H1 (cell line): Measurements from ENCODE around the gene HEXIM1. TPM values are rescaled to one million over a fixed set of nuclear protein-coding genes. Genes with fewer than 3 reads are reported as not detected.

Source experiments
- CTCF ChIA-PET: fragments of 300-600 bp; sonication (Branson Sonifier 250); formaldehyde crosslinking; loops from one replicate; lab custom pipeline; 2021; ENCODE audit not compliant: partially characterized antibody; lab: Charles Lee
- POLR2A ChIA-PET: fragments of 300-600 bp; sonication (Branson Sonifier 250); formaldehyde crosslinking; loops from one replicate; lab custom pipeline; 2021; ENCODE audit warnings: inconsistent platforms; ENCODE audit not compliant: partially characterized antibody; lab: Charles Lee
- DNase-seq, 2 experiments: peaks; one replicate each; pipeline versions ENCODE4 v3.0.0 to v3.0.0-alpha.2; 2010 to 2022; ENCODE audit warnings: low spot score in 2 of 2, low read depth in 1 of 2, mixed read lengths in 1 of 2
- FAIRE-seq: peaks from 2 replicates; lab custom pipeline; 2011; peaks lifted over from hg19 to GRCh38; lab: Jason Lieb, UNC
- H2AFZ ChIP-seq: 2 replicates; pipeline ENCODE4 v1.8.1; 2012; ENCODE audit warnings: low read length, inconsistent platforms
- H2AK5ac ChIP-seq: 2 replicates; pipeline ENCODE4 v1.6.1; 2013; ENCODE audit warnings: low read depth, low read length
- H2BK120ac ChIP-seq: replicated peaks from 2 replicates; pipeline ENCODE3; 2013; ENCODE audit warnings: low read depth, low read length, inconsistent platforms
- H2BK12ac ChIP-seq: 2 replicates; pipeline ENCODE4 v1.6.1; 2013; ENCODE audit warnings: low read depth, low read length
- H2BK15ac ChIP-seq: 2 replicates; pipeline ENCODE4 v1.6.1; 2013; ENCODE audit warnings: low read length
- H2BK20ac ChIP-seq: 2 replicates; pipeline ENCODE4 v1.6.1; 2013; ENCODE audit warnings: low read length
- H2BK5ac ChIP-seq: 2 replicates; pipeline ENCODE4 v1.6.1; 2013; ENCODE audit warnings: low read depth, low read length
- H3K14ac ChIP-seq: 2 replicates; pipeline ENCODE4 v1.6.1; 2013; ENCODE audit warnings: inconsistent platforms; ENCODE audit not compliant: insufficient read length
- H3K18ac ChIP-seq: 2 replicates; pipeline ENCODE4 v1.6.1; 2013; ENCODE audit warnings: low read length; ENCODE audit errors: extremely low read depth
- H3K23ac ChIP-seq: 2 replicates; pipeline ENCODE4 v1.6.1; 2013; ENCODE audit warnings: inconsistent platforms; ENCODE audit not compliant: insufficient read length
- H3K23me2 ChIP-seq: 2 replicates; pipeline ENCODE4 v1.6.1; 2013; ENCODE audit warnings: low read depth, low read length
- H3K27ac ChIP-seq: 2 replicates; pipeline ENCODE4 v1.6.1; 2011; ENCODE audit warnings: low read depth, low read length, inconsistent platforms
- H3K27me3 ChIP-seq, 4 experiments: replicated peaks in 1 of 4; 1 replicate in 1 of 4; 2 replicates in 3 of 4; pipeline versions ENCODE4 v1.6.1 to v1.8.1; 2011 to 2013; ENCODE audit warnings: low read length in 3 of 4, mild to moderate bottlenecking in 3 of 4, inconsistent platforms in 2 of 4, mixed read lengths in 2 of 4, moderate library complexity in 1 of 4; ENCODE audit not compliant: control insufficient read depth in 3 of 4, insufficient read depth in 3 of 4; ENCODE audit errors: extremely low read depth in 1 of 4
- H3K36me3 ChIP-seq, 4 experiments: 2 replicates each; pipeline versions ENCODE4 v1.6.1 to v1.8.1; 2011 to 2013; ENCODE audit warnings: mild to moderate bottlenecking in 4 of 4, low read length in 3 of 4, moderate library complexity in 2 of 4, control low read depth in 1 of 4, inconsistent platforms in 1 of 4; ENCODE audit not compliant: insufficient read depth in 4 of 4, control insufficient read depth in 2 of 4
- H3K4ac ChIP-seq: replicated peaks from 2 replicates; pipeline ENCODE3; 2013; ENCODE audit warnings: low read length, low read depth, mixed read lengths, inconsistent platforms; ENCODE audit not compliant: insufficient read length
- H3K4me1 ChIP-seq, 4 experiments: replicated peaks in 1 of 4; 1 replicate in 1 of 4; 2 replicates in 3 of 4; pipeline versions ENCODE4 v1.6.1 to v1.8.1; 2011 to 2013; ENCODE audit warnings: low read length in 3 of 4, inconsistent platforms in 2 of 4, mixed read lengths in 1 of 4; ENCODE audit not compliant: insufficient read depth in 4 of 4, control insufficient read depth in 3 of 4
- H3K4me2 ChIP-seq, 2 experiments: 2 replicates each; pipeline versions ENCODE4 v1.6.1 to v1.8.1; 2011 to 2013; ENCODE audit warnings: low read depth in 2 of 2, low read length in 2 of 2, control low read depth in 1 of 2, inconsistent platforms in 1 of 2, mild to moderate bottlenecking in 1 of 2; ENCODE audit not compliant: insufficient read depth in 1 of 2
- H3K4me3 ChIP-seq, 4 experiments: fragments of 200-600, 300-600 bp in 1 of 4; sonication (generic), shearing (Covaris generic), sonication (Bioruptor Twin) in 1 of 4; 2 replicates each; pipeline versions ENCODE4 v1.5.1 to v1.8.1; 2011 to 2016; ENCODE audit warnings: low read length in 4 of 4, low read depth in 3 of 4, control low read depth in 2 of 4, inconsistent platforms in 2 of 4, mild to moderate bottlenecking in 2 of 4, mixed read lengths in 1 of 4, moderate library complexity in 1 of 4; ENCODE audit not compliant: insufficient read depth in 2 of 4; ENCODE audit errors: extremely low read depth in 1 of 4
- H3K56ac ChIP-seq: replicated peaks from 2 replicates; pipeline ENCODE3; 2013; ENCODE audit warnings: low read depth, mild to moderate bottlenecking, mixed read lengths, low read length, inconsistent platforms; ENCODE audit not compliant: insufficient read length
- H3K79me1 ChIP-seq: 2 replicates; pipeline ENCODE4 v1.6.1; 2013; ENCODE audit warnings: low read depth, low read length, control low read depth
- H3K79me2 ChIP-seq, 2 experiments: 2 replicates each; pipeline versions ENCODE4 v1.6.1 to v1.8.1; 2012 to 2013; ENCODE audit warnings: low read length in 2 of 2, mild to moderate bottlenecking in 2 of 2, inconsistent platforms in 1 of 2; ENCODE audit not compliant: insufficient read depth in 2 of 2, control insufficient read depth in 1 of 2
- H3K9ac ChIP-seq, 4 experiments: replicated peaks in 1 of 4; 1 replicate in 1 of 4; 2 replicates in 3 of 4; pipeline versions ENCODE4 v1.6.1 to v1.8.1; 2011 to 2013; ENCODE audit warnings: low read depth in 3 of 4, low read length in 3 of 4, control low read depth in 2 of 4, mild to moderate bottlenecking in 2 of 4, moderate library complexity in 2 of 4, inconsistent platforms in 1 of 4; ENCODE audit errors: extremely low read depth in 1 of 4
- H3K9me3 ChIP-seq, 2 experiments: 2 replicates each; pipeline versions ENCODE4 v1.6.1 to v1.8.1; 2012 to 2013; ENCODE audit warnings: mild to moderate bottlenecking in 2 of 2, moderate library complexity in 2 of 2, control low read depth in 1 of 2, inconsistent platforms in 1 of 2, low read depth in 1 of 2, low read length in 1 of 2, mixed read lengths in 1 of 2; ENCODE audit not compliant: insufficient read depth in 2 of 2
- H4K20me1 ChIP-seq, 2 experiments: replicated peaks in 1 of 2; 2 replicates each; pipeline versions ENCODE3 to v1.8.1; 2011 to 2013; ENCODE audit warnings: inconsistent platforms in 2 of 2, low read length in 2 of 2, mild to moderate bottlenecking in 1 of 2; ENCODE audit not compliant: insufficient read depth in 2 of 2, control insufficient read depth in 1 of 2
- H4K5ac ChIP-seq: 2 replicates; pipeline ENCODE4 v1.6.1; 2013; ENCODE audit warnings: low read length, low read depth, mixed read lengths, inconsistent platforms; ENCODE audit not compliant: insufficient read length
- H4K8ac ChIP-seq: 2 replicates; pipeline ENCODE4 v1.8.0; 2013; ENCODE audit warnings: mild to moderate bottlenecking, moderate library complexity, low read length, inconsistent platforms; ENCODE audit not compliant: insufficient read depth; ENCODE audit errors: extremely low read depth
- H4K91ac ChIP-seq: replicated peaks from 2 replicates; pipeline ENCODE3; 2013; ENCODE audit warnings: low read length, mixed read lengths, inconsistent platforms; ENCODE audit not compliant: insufficient read length
- CBX5 ChIP-seq: fragments of 300-800, 300-1000 bp; sonication (generic); IDR thresholded peaks from 2 replicates; pipeline ENCODE4 v1.7.1; 2016; ENCODE audit warnings: antibody characterized with exemption, low read length, low read depth
- CREB1 ChIP-seq: IDR thresholded peaks from 2 replicates; pipeline ENCODE4 v1.6.1; 2012; ENCODE audit warnings: inconsistent platforms
- JUND ChIP-seq: IDR thresholded peaks from 2 replicates; pipeline ENCODE4 v1.6.1; 2011; ENCODE audit warnings: mild to moderate bottlenecking, improper control_type of control experiment, low read length
- POU5F1 ChIP-seq: IDR thresholded peaks from 2 replicates; pipeline ENCODE4 v1.6.1; 2011; ENCODE audit warnings: low read depth, mild to moderate bottlenecking, low read length, moderate library complexity
- SAP30 ChIP-seq: fragments of 300-600 bp; sonication (generic); IDR thresholded peaks from 2 replicates; pipeline ENCODE4 v1.7.1; 2012; ENCODE audit warnings: low read length, moderate library complexity, mild to moderate bottlenecking, inconsistent platforms; ENCODE audit not compliant: insufficient read depth, insufficient replicate concordance
- SIRT6 ChIP-seq: IDR thresholded peaks from one replicate; pipeline ENCODE4 v1.7.1; 2012; ENCODE audit warnings: low read length, inconsistent platforms
- SP4 ChIP-seq: IDR thresholded peaks from 2 replicates; pipeline ENCODE4 v1.6.1; 2012; ENCODE audit warnings: low read length, inconsistent platforms
- SRF ChIP-seq: IDR thresholded peaks from 2 replicates; pipeline ENCODE4 v1.6.1; 2011; ENCODE audit warnings: mild to moderate bottlenecking, low read depth, low read length, moderate library complexity
- TCF12 ChIP-seq: IDR thresholded peaks from 2 replicates; pipeline ENCODE4 v1.6.1; 2011; ENCODE audit warnings: low read depth, mild to moderate bottlenecking, low read length
- WGBS, 2 experiments: shearing (Covaris generic) in 1 of 2; methylation state at CpG; one replicate each; pipeline versions ENCODE4 v1.1.6 to v1.1.7; 2013 to 2015; ENCODE audit warnings: low lambda C conversion rate in 2 of 2, mixed read lengths in 2 of 2, inconsistent platforms in 1 of 2, low coverage in 1 of 2, missing lambda C conversion rate in 1 of 2; ENCODE audit not compliant: insufficient replicate concordance in 2 of 2, insufficient coverage in 1 of 2, insufficient read length in 1 of 2; ENCODE audit errors: extremely low coverage in 1 of 2, missing lambda C conversion rate in 1 of 2; 5-methylcytosine and 5-hydroxymethylcytosine counted together
- polyA plus RNA-seq, 7 experiments: library from polyadenylated mRNA; depleted of rRNA in 3 of 7; stranded (reverse) in 5 of 7; unstranded in 2 of 7; fragments of >200 nt in 5 of 7; fragments of 200-250 nt in 2 of 7; gene quantifications; 1 replicate in 5 of 7; 2 replicates in 1 of 7; 4 replicates in 1 of 7; pipeline versions ENCODE4 v1.2.1 to v1.2.3, GENCODE V29; 2011 to 2013; ENCODE audit warnings: missing spikeins in 2 of 7, mixed read lengths in 2 of 7
- total RNA-seq: library from RNA; stranded (reverse); fragmentation: NEBNext Ultra II Directional; extraction: Animal tissue kit (Norgen Biotek cat#: 25700); gene quantifications from 2 replicates; pipeline ENCODE4 v1.2.1, GENCODE V29; 2021
- TF ChIP-seq, protein P1 (sequence below): IDR thresholded peaks from 2 replicates; pipeline ENCODE4 v1.6.1; 2012; ENCODE audit warnings: inconsistent platforms

The HEXIM1 gene
- total and polyA plus RNA-seq, 2 of the 8 experiments (the other 6 are each of a cell fraction or from before 2014, with no cell fraction given), result 9.1 to 38.3 TPM

DNA sequence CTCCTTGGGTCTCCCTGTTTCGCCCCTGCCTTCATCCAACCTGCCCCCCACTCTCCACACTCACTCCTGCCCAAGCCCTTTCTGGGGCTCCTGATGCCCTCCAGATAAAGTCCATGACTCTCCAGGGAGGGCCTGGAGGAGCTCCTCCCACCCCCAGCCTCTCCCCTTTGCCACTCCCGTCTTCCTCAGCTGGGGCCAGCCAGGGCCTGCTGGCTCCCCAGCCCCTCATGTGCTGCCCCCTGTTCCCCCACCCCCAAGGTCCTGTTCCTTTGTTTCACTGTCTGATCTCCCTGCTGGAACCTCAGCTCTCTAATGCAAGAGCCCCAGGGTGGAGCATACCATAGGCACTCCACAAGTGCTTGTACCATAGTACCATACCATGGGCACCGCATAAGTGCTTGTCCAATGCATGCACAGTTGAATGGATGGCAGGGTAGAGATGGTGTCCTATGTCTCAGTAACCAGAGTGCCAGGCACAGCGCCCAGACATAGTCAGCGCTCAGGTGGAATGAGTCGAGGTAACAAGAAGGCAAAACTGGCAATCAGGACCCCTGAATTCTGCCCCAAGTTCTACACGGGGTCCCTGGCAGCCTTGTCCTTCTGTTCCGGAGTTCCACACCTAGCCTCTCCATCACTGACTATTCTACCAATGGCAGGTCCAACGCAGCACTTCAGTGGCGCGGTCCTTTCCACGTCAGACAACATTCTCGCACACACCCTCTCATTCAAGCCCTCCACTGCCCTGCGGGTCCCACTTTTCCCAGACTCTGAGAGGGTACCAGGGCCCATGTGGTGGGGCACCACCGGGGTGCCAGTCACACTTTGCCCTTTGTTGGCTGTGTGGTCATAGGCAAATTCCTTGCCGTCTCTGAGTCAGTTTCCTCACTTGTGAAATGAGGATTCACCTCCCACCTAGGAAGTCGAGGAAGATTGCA is 17.3 kb upstream of the HEXIM1 start:
- ChIA-PET CTCF (interaction anchor here (0.6 to 11.7 kb wide), 15 partner anchors 9 to 208 kb away, joined by 3 to 156 read pairs (median 5); no protein-coding TSS in a partner anchor), POLR2A (interaction anchor here (1.1 to 15.8 kb wide), 5 partner anchors 12 to 79 kb away, joined by 3 to 185 read pairs (median 5); partner anchors contain the start of genes HEXIM1 and HEXIM2)
- Histone ChIP-seq H3K4me2 (peak overlapping the region; percentile 55 to 56; a peak in 3 of 4 replicates), H3K18ac (no peak overlapping the region), H3K4me3 (peak overlapping the region in 1 of 4 experiments; percentile 81; a peak in 2 of 8 replicates), H3K9me3 (no peaks in the 10 kb centered on the region), H3K23ac (no peak overlapping the region), H3K79me2 (no peaks in the 10 kb centered on the region), H4K91ac (no peak overlapping the region), H3K23me2 (peaks cover 8% of the 10 kb centered on the region; the same call in 1 of the 2 replicates), H2BK20ac (no peak overlapping the region), H3K27me3 (no peaks in the 10 kb centered on the region), H3K14ac (no peak overlapping the region), H2AFZ (no peak overlapping the region), H3K4me1 (peaks cover 0 to 20% (median 8%) of the 10 kb centered on the region in 4 experiments; a peak in 5 of 7 replicates), H3K36me3 (no peaks in the 10 kb centered on the region), H3K9ac (no peak overlapping the region), H2BK5ac (no peak overlapping the region), H3K79me1 (no peaks in the 10 kb centered on the region), H4K5ac (no peak overlapping the region), H2BK12ac (peak overlapping the region; percentile 2; the same call in 1 of the 2 replicates), H2BK120ac (no peak overlapping the region), H3K4ac (no peak overlapping the region), H4K8ac (no peak overlapping the region; the same call in 1 of the 2 replicates), H2AK5ac (peak overlapping the region; percentile 32; the same call in 1 of the 2 replicates), H3K56ac (no peak overlapping the region), H2BK15ac (0 out of 2 replicates have a peak overlapping the region, but pooled peaks have one; percentile 95), H4K20me1 (peaks cover 5 to 13% of the 10 kb centered on the region in 2 experiments), H3K27ac (no peak overlapping the region)
- DNase-seq (no peak), FAIRE-seq (no peak)
- 87% methylated on average over 17 of the region's 17 CpGs; no CpG with 5 or more reads in 1 of the 2 experiments for WGBS, 2 experiments
- TF ChIP-seq SIRT6 (no peak), TCF12 (no peak), SRF (no peak), SAP30 (no peak), CREB1 (no peak), JUND (no peak), CBX5 (no peak), SP4 (no peak), POU5F1 (no peak)
- TF ChIP-seq, protein P1, sequence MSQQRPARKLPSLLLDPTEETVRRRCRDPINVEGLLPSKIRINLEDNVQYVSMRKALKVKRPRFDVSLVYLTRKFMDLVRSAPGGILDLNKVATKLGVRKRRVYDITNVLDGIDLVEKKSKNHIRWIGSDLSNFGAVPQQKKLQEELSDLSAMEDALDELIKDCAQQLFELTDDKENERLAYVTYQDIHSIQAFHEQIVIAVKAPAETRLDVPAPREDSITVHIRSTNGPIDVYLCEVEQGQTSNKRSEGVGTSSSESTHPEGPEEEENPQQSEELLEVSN, result no peak
